GM18868 (cell line): Measurements from ENCODE around the gene NR3C1.

Source experiments
- ATAC-seq: cut with Tn5 transposase; IDR thresholded peaks from one replicate; pipeline ENCODE4 v1.9.1; 2021; ENCODE audit warnings: mild to moderate bottlenecking, moderate library complexity; ENCODE audit not compliant: unreplicated experiment

NR3C1 gene

DNA sequence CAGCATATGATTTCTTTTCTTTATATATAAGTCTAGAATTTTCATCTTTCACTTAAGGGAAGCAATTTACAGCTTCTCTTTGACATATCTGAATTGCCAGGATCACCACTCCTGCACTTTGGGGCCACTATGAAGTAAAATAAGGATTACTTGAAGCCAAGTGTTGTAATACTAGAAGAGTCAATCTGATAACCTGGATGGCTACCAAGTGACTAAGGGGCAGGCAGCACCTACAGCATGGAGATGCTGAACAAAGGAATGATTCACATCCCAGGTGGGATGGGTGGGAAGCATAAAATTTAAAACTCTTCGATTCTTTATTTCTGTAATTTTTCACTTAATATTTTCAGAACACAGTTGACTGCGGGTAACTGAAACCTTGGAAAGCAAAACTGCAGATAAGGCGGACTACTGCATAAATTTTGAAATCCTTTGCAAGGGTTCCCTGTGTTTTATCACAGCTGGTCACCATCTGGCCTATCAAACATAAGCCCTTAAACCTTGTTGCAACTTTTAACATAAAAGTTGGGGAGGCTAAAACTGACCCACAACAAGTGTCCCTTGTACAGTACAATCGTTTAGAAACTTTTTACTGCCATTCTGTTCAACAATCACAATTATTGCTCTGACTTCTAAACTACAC is 31.2 kb downstream of the NR3C1 start:
- no peak for ATAC-seq

DNA sequence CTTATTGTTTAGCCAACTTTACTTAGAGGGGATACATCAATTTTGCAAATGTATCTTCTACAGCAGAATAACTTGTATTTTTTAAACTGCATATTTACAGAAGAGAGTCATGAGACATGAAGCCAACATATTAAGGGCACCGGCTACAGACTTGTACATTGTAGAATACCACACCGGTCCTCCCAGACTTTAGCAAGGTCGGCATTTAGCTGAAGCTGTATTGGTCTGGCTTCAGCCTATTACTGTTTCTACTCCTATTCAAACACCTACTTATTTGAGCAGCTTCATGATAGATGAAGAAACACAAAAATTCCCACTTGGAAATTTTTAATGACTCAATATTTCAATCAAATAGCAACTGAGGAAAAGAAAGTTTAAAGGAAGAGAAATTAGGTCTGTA is 33.0 kb downstream of the NR3C1 start:
- ATAC-seq: no peak

- no peak for ATAC-seq
Observed at GRCh38 chr5:143364061-143364460, 39.4 kb downstream of the NR3C1 start.

DNA sequence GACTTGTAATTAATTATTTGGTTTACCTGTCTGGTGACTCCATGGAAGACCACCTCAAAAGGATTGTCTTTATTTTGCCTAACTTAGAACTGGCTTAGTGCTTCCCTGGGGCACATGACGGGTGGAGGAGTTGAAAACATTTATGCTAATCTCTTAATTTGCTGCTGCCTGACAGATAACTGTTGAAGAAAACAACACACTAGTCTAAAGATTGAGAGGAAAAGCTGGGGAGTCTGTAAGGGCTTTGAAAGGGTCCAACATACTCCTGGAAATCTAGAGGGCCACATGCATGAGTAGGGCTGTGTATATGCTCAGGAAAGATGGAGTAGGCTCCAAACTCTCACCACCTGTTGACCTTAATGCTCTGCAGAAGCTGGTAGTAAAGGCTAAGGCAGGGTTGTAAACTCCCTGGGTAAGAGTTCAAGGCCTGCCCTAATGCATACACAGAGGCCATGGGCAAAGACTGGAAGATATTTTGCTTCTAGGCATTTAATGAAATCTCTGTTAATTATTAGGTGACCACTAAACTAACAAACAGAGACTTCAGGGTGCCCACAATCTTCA is 40.7 kb downstream of the NR3C1 start:
- no peak for ATAC-seq

DNA sequence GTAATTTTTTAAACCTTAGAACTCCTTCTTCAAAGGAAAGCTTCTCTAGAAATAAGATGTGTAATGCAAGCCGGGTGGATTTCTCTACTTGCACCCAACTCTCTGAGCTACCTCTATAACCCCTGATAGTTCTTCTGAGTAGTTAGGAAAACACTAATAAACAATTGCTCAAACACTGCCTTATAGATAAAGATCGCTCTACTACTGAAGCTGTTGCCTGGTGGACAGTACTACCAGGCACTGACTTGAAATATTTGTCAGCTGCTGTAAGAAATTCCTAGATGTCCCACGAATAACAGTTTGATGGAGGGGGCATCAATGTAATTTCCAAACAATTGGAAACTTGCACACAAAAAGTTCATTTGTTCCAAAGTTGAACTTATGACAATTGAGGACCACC is 42.0 kb downstream of the NR3C1 start:
- ATAC-seq: no peak

DNA sequence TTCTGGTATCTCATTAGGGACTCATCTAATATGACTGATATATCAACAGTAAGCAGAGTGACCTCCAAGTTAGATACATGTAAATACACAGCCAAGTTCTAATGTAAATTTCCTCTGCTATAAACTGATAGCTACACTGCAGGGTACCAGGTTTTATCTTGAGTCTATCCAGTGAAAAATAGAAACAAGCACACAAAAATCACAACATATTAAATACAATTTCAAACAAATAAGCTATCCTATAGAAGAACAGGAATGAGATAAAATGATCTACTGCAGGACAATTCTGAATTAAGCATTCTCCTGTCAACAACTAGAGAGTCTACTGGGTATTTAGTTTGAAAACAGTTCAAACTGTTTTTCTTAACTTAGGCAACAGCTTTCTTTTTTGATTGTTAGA is 42.7 kb downstream of the NR3C1 start:
- no peak for ATAC-seq

DNA sequence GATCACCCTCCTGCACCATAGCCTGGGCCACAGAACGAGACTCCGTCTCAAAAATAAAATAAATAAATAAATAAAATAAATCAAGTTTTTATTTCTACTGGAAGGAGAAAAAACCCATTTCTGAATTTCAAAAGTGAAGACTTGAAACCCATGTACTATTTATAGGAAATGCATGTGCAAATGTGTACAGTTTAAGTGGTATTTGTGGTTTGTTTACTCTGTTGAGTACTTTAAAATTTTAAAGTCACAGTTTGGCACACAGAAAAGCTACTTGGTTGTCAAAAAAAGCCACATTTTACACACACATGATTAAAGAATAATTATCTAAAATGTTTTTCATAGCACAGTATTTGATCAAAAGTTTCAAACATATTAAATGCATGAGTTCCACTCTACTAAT is 43.6 kb downstream of the NR3C1 start:
- peak; percentile 41 for ATAC-seq

- no peak for ATAC-seq
Observed at GRCh38 chr5:143356855-143357583, 46.5 kb downstream of the NR3C1 start.

DNA sequence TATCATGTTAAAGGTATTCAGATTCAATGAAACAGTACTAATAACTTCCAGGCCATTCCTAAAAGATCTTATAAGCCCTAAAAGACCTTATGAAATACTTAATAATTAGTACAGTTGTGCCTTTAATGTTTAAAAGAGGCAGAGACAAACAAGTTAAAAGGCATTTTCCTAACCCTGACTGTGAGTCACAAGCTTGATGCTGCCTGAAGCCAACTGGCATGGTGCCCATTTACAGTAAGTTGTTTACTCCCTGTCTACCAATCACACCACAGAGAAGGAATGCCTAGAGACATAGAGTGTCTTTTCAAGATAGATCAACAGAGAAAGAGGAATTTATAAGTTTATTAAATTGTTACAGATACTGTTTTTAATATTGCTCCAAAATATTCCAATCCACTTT is 47.8 kb downstream of the NR3C1 start:
- ATAC-seq: peak; percentile 30

- ATAC-seq: no peak
Observed at GRCh38 chr5:143354025-143354424, 49.5 kb downstream of the NR3C1 start.

DNA sequence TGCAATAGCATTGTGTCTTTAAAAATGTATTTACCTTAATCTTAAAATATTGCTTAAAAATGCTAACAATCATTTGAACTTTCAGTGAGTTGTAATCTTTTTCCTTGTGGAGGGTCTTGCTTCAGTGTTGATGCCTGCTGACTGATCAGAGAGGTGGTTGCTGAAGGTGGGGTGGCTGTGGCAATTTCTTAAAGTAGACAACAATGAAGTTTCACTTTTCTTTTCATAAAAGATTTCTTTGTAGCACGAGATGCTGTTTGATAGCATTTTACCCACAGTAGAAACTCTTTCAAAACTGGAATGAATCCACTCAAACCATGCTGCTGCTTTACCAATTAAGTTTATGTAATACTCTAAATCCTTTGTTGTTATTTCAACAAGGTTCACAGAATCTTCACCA is 50.8 kb downstream of the NR3C1 start:
- ATAC-seq: peak; percentile 32

DNA sequence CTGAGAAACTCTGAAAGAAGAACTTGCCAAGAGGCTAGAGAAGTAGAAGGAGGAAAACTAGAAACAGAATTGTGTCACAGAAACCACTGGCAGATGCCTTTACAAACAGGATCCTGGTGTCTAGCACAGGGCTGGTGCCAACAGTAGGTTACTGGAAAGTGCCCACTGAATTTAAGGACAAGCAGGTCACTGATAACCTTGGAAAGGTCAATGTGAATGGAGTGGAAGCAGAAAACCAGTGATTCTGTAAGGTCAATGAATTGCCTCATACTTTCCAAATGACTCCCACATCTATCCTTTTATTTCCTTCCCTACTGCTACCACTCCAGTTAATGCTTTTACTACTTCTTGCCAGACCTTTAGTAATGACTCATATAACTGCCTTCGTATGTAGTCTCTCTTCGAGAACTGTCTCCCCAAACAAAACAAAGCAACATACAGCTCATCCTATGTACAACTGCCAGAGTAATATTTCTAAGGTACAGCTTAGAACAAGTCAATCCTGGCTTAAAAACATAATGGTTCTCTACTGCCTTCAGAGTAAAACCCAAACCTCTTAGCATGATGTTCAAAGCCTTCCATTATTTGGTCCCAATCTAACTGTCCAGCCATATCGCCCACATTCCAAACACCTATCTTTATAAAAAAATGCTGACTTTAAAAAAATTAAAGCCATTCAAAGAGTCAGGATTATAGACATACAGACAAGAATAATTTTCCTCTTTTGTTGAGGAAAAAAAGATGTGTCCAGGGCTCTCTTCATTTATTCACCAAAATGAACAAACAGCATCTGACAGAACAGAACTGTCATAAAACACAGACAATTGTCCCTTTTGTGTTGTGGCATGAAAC is 52.5 kb downstream of the NR3C1 start:
- ATAC-seq: peak; percentile 50

DNA sequence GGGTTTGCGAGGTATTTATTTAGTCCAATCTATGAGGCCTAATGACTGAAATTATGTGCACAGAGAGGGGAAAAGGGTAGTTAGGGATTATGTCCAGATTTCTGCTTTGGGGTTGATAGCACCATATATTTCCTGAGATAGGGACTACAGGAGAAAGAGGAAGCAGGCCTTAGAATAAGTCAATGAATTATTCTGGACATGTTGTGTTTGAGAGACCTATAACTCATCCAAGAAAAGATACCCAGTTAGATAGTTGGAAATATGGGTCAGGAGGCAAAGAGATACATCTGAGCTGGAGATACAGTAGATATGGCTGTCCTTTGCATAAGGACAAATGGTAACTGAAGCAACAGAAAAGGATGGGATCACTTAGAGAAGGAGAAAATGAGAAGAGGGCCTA is 53.1 kb downstream of the NR3C1 start:
- ATAC-seq: no peak

- ATAC-seq: no peak
Observed at GRCh38 chr5:143349177-143349576, 54.3 kb downstream of the NR3C1 start.

DNA sequence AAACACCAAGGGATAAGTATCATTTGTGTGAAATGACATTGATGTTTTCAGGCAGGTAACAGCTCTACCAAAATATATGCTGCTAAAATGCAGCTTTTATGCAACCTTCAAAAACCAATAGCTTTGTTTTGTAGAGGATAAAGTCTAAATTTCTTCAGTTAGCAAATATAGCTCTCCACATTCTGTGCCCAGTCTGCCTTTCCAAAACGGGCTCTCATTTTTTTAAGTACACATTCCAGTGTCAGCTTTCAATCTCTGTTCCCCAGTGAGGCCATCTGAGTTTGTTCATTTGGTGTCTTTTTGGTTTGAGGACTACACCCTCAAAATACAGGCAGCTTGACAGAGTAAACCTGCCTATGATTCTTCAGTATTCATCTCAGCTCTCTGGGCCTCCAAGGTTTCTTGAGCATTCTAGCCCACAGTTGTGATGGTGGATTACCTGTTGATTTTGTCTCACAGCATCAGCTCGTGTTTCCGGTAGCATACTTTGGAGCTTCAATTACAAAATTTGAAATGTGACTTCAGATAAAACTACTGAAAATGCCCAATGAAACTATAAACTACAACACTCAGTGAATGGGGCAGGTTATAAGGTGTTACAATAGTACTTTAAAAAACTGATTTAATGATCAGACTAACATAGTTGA is 55.7 kb downstream of the NR3C1 start:
- no peak for ATAC-seq

- ATAC-seq: no peak
Observed at GRCh38 chr5:143347046-143347445, 56.4 kb downstream of the NR3C1 start.

- no peak for ATAC-seq
Observed at GRCh38 chr5:143345671-143346440, 57.6 kb downstream of the NR3C1 start.

DNA sequence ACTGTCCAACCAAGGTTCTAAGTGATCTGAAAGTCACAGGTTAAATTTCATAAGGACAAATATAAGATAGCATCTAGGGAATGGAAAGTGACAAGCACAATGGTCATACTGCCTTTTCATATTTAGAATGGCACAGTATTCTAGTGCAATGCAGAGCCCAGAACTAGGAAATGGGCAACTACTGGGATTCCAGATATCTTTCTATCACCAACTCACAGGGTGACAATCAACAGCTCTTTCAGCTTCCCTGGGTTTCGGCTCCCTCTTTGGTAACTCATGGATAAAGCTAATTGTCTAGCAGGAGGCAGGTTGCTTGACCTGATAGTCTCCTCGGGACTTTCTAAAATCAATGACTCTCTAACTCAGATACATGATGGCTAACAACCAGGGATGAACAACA is 60.4 kb downstream of the NR3C1 start:
- no peak for ATAC-seq

DNA sequence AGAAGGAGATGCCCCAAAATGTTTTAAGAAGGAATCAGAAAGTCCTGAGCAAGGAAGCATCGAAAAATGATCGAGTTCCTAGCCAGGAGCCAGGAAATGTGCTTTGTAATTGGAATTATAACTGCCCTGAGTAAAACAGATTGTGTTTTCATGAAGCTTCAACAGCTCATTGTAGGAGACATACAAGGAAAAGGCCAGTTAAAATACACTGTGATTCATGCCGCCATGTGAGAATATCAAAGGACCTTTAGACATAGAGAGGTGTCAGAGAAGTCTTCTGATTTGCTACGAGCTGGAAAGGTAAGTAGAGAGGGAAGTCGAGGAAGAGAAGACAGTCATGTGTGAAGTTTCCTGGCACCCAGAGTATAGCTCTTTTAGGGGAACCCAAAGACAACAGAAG is 60.9 kb downstream of the NR3C1 start:
- no peak for ATAC-seq
